Measurements from ENCODE around the gene EHBP1L1.
"Not testable (repeated sequence)": the region's sequence is repeated elsewhere in the genome, so short reads cannot be mapped to it uniquely, and the experiment has no call there.

Gene EHBP1L1

GRCh38 chr11:65562788-65563187, 13.1 kb upstream of the EHBP1L1 start:
- no peak for DNase-seq (ENCODE audit: extremely low read depth, low read depth)
- no peak overlapping the region for H3K4me3 ChIP-seq (replicated peaks; ENCODE audit: low read depth, low read length)
- TF ChIP-seq CTCF (IDR thresholded peaks at IDR 0.05; ENCODE audit: low read depth, low read length, missing control alignments) = no peak

DNA sequence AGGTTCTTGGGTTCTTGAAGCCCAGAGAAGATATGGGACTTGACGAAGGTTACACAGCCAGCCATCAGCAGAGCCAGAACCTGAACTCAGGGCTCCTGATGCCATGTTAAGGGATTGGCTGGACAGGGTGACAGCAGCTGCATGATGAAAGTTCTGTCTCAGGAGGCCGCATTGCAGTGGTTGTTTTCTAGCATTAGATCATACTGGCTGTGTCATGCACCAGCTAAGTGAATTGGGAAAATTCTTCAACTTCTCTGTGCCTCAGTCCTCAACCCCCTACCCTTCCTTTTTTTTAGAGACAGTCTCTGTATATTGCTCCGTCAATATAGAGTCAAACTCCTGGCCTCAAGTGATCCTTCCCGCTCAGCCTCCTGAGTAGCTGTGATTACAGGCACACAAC, 12.3 kb upstream of the EHBP1L1 start:
- no peak overlapping the region for H3K4me3 ChIP-seq (replicated peaks; ENCODE audit: low read depth, low read length)
- no peak for TF ChIP-seq CTCF (IDR thresholded peaks at IDR 0.05; ENCODE audit: low read depth, low read length, missing control alignments)
- no peak for DNase-seq (ENCODE audit: extremely low read depth, low read depth)

DNA sequence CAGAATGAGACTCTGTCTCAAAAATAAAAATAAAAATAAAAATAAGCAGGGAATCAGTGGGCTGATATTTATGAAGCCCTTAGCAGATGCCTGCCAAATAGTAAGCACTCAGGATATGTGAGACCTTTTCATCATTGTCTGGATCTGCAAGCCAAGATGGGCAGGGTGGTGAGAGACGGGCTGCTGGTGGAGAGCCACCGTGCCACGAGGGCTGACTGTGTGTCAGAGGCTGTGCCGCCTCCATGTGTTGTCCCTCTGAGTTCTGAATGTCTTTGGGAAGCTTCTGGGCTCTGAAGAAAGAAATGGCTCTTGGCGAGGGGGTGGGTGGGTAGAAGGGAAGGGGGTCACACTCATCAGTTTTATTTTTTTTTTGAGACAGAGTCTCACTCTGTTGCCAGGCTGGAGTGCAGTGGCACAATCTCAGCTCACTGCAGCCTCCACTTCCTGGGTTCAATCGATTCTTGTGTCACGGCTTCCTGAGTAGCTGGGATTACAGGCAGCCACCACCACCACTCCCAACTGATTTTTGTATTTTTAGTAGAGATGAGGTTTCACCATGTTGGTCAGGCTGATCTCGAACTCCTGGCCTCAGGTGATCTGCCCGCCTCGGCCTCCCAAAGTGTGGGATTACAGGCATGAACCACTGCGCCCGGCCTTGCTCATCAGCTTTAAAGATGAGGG, 10.8 kb upstream of the EHBP1L1 start:
- H3K4me3 ChIP-seq (replicated peaks; ENCODE audit: low read depth, low read length); DNase-seq (ENCODE audit: extremely low read depth, low read depth): not testable (repeated sequence)

- no peak for TF ChIP-seq CTCF (IDR thresholded peaks at IDR 0.05; ENCODE audit: low read depth, low read length, missing control alignments)
- no peak for DNase-seq (ENCODE audit: extremely low read depth, low read depth)
- H3K4me3 ChIP-seq (replicated peaks; ENCODE audit: low read depth, low read length) = no peak overlapping the region
Observed at GRCh38 chr11:65565624-65566453, 10.0 kb upstream of the EHBP1L1 start.

DNA sequence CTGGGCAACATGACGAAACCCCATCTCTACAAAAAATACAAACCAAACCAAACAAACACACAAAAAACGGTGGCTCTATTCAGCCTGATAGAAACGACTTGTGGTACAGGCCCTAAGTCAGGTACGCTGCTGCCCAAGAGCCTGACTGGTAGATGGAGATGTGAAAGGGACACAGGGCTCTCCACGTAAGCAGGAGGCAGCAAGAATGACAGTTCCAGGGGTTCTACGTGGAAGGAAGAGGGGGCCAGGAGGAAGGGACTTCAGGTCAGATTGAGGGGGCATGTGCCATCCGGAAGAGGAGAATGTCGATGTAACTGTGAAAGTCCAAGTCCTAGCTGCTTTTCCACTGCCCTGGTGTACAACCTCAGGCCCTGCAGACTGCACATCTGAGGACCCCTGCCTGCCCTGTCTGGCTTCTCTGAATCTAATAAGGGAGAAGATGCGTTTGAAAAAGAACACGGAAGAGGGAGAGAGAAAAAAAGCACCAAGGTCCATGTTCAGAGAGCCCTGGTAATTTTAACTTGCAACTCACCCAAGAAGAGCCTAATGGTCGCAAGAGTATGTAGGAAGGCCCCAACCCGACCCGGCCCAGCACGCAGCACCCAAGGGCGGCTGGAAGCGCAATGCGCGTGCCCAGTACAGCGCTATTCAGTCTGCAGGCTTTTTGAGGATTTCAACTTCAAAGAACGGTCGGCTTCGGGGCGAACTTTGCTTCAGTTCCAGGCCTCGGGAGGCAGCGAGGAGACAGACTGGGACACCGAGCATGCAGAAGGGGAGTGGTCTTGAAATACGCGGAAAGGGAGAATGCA, 6.5 kb upstream of the EHBP1L1 start:
- no peak for DNase-seq (ENCODE audit: extremely low read depth, low read depth)
- H3K4me3 ChIP-seq (replicated peaks; ENCODE audit: low read depth, low read length) = peak overlapping the region; percentile 85
- TF ChIP-seq CTCF (IDR thresholded peaks at IDR 0.05; ENCODE audit: low read depth, low read length, missing control alignments) = no peak

DNA sequence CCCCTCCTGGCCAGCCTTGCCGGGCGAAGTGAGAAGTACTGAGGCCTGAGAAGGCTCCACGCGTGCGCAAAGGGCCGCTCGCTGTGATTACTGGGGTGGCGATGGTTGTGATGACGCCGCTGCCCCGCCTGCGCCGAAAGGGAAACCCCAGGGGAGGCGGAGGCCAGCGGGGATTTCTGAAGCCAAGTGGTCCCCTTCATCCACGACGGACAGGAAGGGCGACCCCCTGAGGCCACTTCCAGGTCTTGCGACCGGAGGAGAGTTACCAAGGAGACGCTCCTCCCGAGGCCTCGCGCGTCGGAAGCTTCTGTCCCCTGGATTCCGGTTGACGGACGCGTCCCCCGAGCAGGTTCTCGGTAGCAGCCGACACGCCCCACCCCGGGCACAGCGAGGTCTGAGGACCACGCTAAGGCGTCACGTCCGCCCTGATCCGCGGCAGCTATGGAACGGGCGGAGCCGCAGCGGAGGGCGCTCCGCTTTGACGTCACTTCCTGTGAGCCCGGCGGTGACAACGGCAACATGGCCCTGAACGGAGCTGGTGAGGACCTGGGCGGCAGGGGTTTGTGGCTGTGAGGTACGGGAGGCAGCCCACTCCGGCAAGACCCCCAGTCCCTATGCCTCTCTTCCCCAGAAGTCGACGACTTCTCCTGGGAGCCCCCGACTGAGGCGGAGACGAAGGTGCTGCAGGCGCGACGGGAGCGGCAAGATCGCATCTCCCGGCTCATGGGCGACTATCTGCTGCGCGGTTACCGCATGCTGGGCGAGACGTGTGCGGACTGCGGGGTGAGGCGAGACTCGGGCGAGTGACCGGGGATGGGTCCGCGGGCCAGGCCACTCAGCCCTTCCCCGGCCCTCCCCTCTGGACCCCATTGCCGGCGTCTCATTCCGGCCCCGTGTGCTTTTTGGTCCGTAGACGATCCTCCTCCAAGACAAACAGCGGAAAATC, 5.6 kb upstream of the EHBP1L1 start, which contains the start of gene ZNRD2:
ZNRD2 (plus strand) TSS at position 505 of the 946 bp plus-strand sequence; CDS start at position 520, 15 bp downstream.
- peak within 1 kb of the TSS; percentile 85 for H3K4me3 ChIP-seq (replicated peaks; ENCODE audit: low read depth, low read length)
- DNase-seq (ENCODE audit: extremely low read depth, low read depth) = peak; percentile 95
- peak; percentile 52 for TF ChIP-seq CTCF (IDR thresholded peaks at IDR 0.05; ENCODE audit: low read depth, low read length, missing control alignments)

Data from HFF-Myc (cell line).